Lung microvascular endothelial cell (primary cell): ENCODE measurements around the gene RIPOR3. TPM values are rescaled to one million over a fixed set of nuclear protein-coding genes. Genes with fewer than 3 reads are reported as not detected.
"Not testable (repeated sequence)": the region's sequence is repeated elsewhere in the genome, so short reads cannot be mapped to it uniquely, and the experiment has no call there.

ENCODE experiments used
- DNase-seq, 2 donors: peaks; one replicate each; pipeline versions ENCODE4 v3.0.0 to v3.0.0-alpha.2; 2010; ENCODE audit warnings: low read depth in 2 of 2
- total RNA-seq: library from RNA; depleted of rRNA; stranded (reverse); fragments of >200 nt; gene quantifications from 2 replicates; pipeline ENCODE4 v1.2.1, GENCODE V29; 2014

RIPOR3 gene
- total RNA-seq, 1 donor from 2014 or later: 0.20 TPM

GRCh38 chr20:50724851-50725723, 33.7 kb upstream of the RIPOR3 start:
- peak in 1 of 2 donors; percentile 28 for DNase-seq

GRCh38 chr20:50724112-50724725, 32.9 kb upstream of the RIPOR3 start:
- no peak for DNase-seq

- no peak for DNase-seq
Observed at GRCh38 chr20:50723672-50724071, 32.3 kb upstream of the RIPOR3 start.

GRCh38 chr20:50722424-50723155, 31.2 kb upstream of the RIPOR3 start:
- DNase-seq: no peak

GRCh38 chr20:50721881-50722281, 30.5 kb upstream of the RIPOR3 start:
- no peak for DNase-seq

- no peak for DNase-seq
Observed at GRCh38 chr20:50720582-50720981, 29.2 kb upstream of the RIPOR3 start.

- no peak for DNase-seq
Observed at GRCh38 chr20:50720026-50720425, 28.7 kb upstream of the RIPOR3 start.

- DNase-seq: no peak
Observed at GRCh38 chr20:50719328-50719727, 28.0 kb upstream of the RIPOR3 start.

GRCh38 chr20:50717974-50718761, 26.8 kb upstream of the RIPOR3 start:
- no peak for DNase-seq

GRCh38 chr20:50717312-50717711, 26.0 kb upstream of the RIPOR3 start:
- DNase-seq: no peak

GRCh38 chr20:50716518-50716917, 25.2 kb upstream of the RIPOR3 start:
- DNase-seq: no peak

GRCh38 chr20:50715694-50716093, 24.4 kb upstream of the RIPOR3 start:
- DNase-seq: no peak

- DNase-seq: not testable (repeated sequence)
Observed at GRCh38 chr20:50714426-50714825, 23.1 kb upstream of the RIPOR3 start.

- DNase-seq: peak in 1 of 2 donors; percentile 22
Observed at GRCh38 chr20:50713657-50714101, 22.3 kb upstream of the RIPOR3 start.

GRCh38 chr20:50712771-50713656, 21.7 kb upstream of the RIPOR3 start:
- DNase-seq: no peak

- no peak for DNase-seq
Observed at GRCh38 chr20:50711113-50711825, 19.9 kb upstream of the RIPOR3 start.

- DNase-seq: no peak
Observed at GRCh38 chr20:50710492-50711063, 19.2 kb upstream of the RIPOR3 start.

- DNase-seq: no peak
Observed at GRCh38 chr20:50709636-50709973, 18.3 kb upstream of the RIPOR3 start.

GRCh38 chr20:50708845-50709635, 17.7 kb upstream of the RIPOR3 start:
- DNase-seq: no peak
